ENCODE results near the gene MGAT3. TPM values are rescaled to one million over a fixed set of nuclear protein-coding genes. Genes with fewer than 3 reads are reported as not detected.

MGAT3 gene
- total RNA-seq, 1 donor from 2014 or later: 12.8 TPM

DNA sequence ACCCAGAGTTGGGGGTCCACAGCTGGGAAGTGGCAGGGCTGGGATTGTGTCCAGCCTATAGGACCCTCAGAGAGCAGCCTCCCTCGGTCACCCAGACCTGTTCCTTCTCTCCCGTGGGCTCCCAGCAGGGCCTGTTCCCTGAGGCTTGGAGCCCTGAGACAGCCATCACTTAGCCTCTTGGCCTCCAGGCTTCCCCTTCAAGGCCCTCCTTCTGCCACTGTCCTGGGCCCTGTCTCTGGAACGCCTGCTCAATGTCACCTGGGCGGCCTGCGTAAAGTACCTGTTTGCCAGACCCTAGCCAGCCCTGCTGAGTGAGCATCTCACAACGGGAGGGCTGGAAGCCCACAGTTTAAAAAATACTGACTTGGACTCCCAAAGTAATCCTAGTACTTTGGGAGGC, 6.5 kb downstream of the MGAT3 start:
- H3K27me3 Mint-ChIP-seq (ENCODE audit: unreplicated experiment): peaks cover 7% of the 10 kb centered on the region
- peaks cover 3% of the 10 kb centered on the region for H3K4me1 Mint-ChIP-seq (ENCODE audit: low read depth, unreplicated experiment)
- H3K4me3 Mint-ChIP-seq (ENCODE audit: unreplicated experiment): no peak overlapping the region
- no peaks in the 10 kb centered on the region for H3K36me3 Mint-ChIP-seq (ENCODE audit: unreplicated experiment)
- no peak overlapping the region for H3K27ac Mint-ChIP-seq (ENCODE audit: unreplicated experiment)
- TF ChIP-seq, protein P1, sequence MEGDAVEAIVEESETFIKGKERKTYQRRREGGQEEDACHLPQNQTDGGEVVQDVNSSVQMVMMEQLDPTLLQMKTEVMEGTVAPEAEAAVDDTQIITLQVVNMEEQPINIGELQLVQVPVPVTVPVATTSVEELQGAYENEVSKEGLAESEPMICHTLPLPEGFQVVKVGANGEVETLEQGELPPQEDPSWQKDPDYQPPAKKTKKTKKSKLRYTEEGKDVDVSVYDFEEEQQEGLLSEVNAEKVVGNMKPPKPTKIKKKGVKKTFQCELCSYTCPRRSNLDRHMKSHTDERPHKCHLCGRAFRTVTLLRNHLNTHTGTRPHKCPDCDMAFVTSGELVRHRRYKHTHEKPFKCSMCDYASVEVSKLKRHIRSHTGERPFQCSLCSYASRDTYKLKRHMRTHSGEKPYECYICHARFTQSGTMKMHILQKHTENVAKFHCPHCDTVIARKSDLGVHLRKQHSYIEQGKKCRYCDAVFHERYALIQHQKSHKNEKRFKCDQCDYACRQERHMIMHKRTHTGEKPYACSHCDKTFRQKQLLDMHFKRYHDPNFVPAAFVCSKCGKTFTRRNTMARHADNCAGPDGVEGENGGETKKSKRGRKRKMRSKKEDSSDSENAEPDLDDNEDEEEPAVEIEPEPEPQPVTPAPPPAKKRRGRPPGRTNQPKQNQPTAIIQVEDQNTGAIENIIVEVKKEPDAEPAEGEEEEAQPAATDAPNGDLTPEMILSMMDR (IDR thresholded peaks at IDR 0.05; ENCODE audit: partially characterized antibody, unreplicated experiment): no peak
- no peak for DNase-seq
- H3K9me3 Mint-ChIP-seq (ENCODE audit: unreplicated experiment): peaks cover 3% of the 10 kb centered on the region

DNA sequence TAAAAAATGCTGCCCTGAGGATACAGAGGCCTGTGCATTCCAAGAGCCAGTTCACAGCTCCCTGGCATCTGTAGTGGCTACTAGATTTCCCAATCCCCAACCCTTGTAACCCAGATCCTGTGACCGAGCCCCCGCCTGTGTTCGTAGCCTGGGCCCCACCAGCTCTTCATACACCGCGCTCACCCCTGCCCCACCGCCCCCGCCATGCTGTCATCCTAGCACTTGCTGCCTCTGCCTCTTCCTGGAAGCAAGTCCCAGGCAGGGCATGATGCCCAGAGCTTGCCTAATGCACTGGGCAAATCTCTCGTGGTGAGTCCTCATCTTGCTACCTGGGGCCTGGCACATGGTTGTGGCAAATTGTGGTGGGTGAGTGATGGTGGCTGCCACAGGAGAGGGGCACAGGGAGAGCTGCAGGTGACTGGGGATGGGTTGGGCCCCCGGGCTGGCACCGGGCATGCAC, 7.1 kb downstream of the MGAT3 start:
- peaks cover 3% of the 10 kb centered on the region for H3K9me3 Mint-ChIP-seq (ENCODE audit: unreplicated experiment)
- H3K4me3 Mint-ChIP-seq (ENCODE audit: unreplicated experiment): no peak overlapping the region
- H3K36me3 Mint-ChIP-seq (ENCODE audit: unreplicated experiment): no peaks in the 10 kb centered on the region
- TF ChIP-seq, protein P1 (IDR thresholded peaks at IDR 0.05; ENCODE audit: partially characterized antibody, unreplicated experiment): no peak
- H3K27ac Mint-ChIP-seq (ENCODE audit: unreplicated experiment): no peak overlapping the region
- DNase-seq: no peak
- H3K4me1 Mint-ChIP-seq (ENCODE audit: low read depth, unreplicated experiment): no peaks in the 10 kb centered on the region
- peaks cover 3% of the 10 kb centered on the region for H3K27me3 Mint-ChIP-seq (ENCODE audit: unreplicated experiment)

DNA sequence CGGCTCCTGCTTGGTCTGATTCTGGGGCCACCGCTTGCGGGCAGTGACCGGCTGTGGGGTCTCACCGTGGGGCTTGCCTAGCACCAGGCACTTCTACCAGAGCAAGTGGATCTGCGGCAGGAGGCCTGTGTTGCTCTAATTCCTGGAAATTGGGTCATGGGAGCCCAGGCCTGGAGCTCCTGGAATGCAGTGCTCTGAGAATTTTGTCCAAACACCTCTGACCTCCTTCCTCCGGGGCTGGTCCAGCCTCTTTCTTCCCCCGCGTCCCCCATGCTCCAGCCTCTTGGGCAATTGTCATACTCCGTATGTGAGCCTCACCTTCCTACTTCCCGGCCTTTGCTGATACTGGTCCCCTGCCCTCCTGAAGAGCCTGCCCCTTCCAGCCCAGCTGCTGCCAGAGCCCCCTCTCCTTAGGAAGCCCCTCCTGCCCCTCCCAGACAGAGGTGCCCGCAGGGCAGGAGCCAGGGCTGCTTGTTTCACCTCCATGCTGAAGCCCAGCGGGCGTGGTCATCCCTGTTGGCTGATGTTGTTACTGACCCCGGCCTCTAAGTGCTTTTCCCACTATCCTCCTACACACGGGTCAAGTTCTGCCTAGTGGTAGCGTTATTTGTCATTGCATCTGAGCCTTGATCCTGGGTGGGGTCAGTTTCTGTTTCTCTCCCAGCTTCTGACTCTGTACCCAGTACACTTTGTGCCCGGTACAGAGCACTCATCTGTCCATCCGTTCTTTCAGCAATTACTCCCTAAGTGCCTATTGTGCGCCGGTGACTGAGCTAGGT, 9.6 kb downstream of the MGAT3 start:
- no peak for DNase-seq
- H3K4me3 Mint-ChIP-seq (ENCODE audit: unreplicated experiment): no peak overlapping the region
- peaks cover 9% of the 10 kb centered on the region for H3K4me1 Mint-ChIP-seq (ENCODE audit: low read depth, unreplicated experiment)
- no peak overlapping the region for H3K27ac Mint-ChIP-seq (ENCODE audit: unreplicated experiment)
- TF ChIP-seq, protein P1 (IDR thresholded peaks at IDR 0.05; ENCODE audit: partially characterized antibody, unreplicated experiment): no peak
- H3K36me3 Mint-ChIP-seq (ENCODE audit: unreplicated experiment): no peaks in the 10 kb centered on the region
- H3K9me3 Mint-ChIP-seq (ENCODE audit: unreplicated experiment): no peaks in the 10 kb centered on the region
- H3K27me3 Mint-ChIP-seq (ENCODE audit: unreplicated experiment): peaks cover 3% of the 10 kb centered on the region

DNA sequence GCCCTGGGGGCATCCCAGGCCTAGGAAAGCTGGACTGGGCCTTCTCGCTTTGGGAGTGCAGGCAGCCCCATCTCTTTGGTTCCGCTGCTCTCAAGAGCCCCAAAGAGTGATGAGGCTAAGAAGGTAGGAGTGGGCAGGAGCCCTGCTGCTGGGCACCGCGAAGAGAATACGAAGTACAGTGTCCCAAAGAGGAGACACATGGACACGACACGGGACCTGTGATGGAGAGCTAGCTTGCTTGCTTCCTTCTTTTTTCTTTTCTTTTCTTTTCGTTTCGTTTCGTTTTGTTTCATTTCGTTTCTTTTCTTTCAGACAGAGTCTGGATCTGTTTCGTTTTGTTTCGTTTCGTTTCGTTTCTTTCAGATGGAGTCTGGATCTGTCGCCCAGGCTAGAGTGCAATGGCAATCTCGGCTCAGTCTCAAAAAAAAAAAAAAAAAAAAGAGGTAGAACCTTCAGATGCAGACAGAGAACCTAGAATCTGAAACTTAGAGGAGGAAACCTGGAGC, 10.6 kb downstream of the MGAT3 start:
- Mint-ChIP-seq H3K27me3 (ENCODE audit: unreplicated experiment) (peaks cover 3% of the 10 kb centered on the region), H3K9me3 (ENCODE audit: unreplicated experiment) (no peaks in the 10 kb centered on the region), H3K4me3 (ENCODE audit: unreplicated experiment) (no peak overlapping the region), H3K4me1 (ENCODE audit: low read depth, unreplicated experiment) (peaks cover 14% of the 10 kb centered on the region), H3K27ac (ENCODE audit: unreplicated experiment) (no peak overlapping the region), H3K36me3 (ENCODE audit: unreplicated experiment) (no peaks in the 10 kb centered on the region)
- DNase-seq: no peak
- TF ChIP-seq, protein P1 (IDR thresholded peaks at IDR 0.05; ENCODE audit: partially characterized antibody, unreplicated experiment): no peak

Data from glutamatergic neuron (in vitro differentiated cells).